ENCODE measurements around the gene SPAG16.

The SPAG16 gene

GRCh38 chr2:213411582-213412289 lies 127.5 kb downstream of the SPAG16 start:
- no peaks in the 10 kb centered on the region for H3K27me3 Mint-ChIP-seq
- no peak overlapping the region for H3K4me3 Mint-ChIP-seq
- no peak overlapping the region for H3K27ac Mint-ChIP-seq
- DNase-seq (no peak), ATAC-seq (no peak)
- no peaks in the 10 kb centered on the region for H3K9me3 Mint-ChIP-seq
- no peaks in the 10 kb centered on the region for H3K4me1 Mint-ChIP-seq

- ATAC-seq, result no peak
- H3K27ac Mint-ChIP-seq, result no peak overlapping the region
- no peak for DNase-seq
- no peaks in the 10 kb centered on the region for H3K9me3 Mint-ChIP-seq
- no peaks in the 10 kb centered on the region for H3K4me1 Mint-ChIP-seq
- no peak overlapping the region for H3K4me3 Mint-ChIP-seq
- H3K27me3 Mint-ChIP-seq, result no peaks in the 10 kb centered on the region
These were observed 130.8 kb downstream of the SPAG16 start for GRCh38 chr2:213415093-213415492.

DNA sequence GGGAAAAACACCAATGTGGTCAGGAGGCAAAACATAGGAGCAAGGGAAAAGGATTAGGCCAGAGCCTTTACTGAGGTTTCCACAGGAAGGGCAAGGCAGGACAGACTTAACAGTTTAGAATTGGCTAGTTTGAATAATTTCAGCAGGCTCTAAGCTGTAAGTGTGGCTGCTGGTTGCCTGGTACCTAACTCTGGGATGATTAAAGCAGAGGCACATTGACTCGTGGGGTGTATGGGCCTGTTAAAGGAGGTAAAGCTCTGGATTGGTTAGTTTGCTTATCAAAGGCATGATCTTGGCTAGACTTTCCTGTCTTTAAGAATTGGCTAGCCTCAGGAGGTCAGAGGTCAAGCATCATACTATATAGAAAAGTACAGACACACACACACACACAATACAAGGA lies 132.6 kb downstream of the SPAG16 start:
- H3K9me3 Mint-ChIP-seq, result no peaks in the 10 kb centered on the region
- DNase-seq, result no peak
- no peak overlapping the region for H3K27ac Mint-ChIP-seq
- H3K4me1 Mint-ChIP-seq, result no peaks in the 10 kb centered on the region
- no peaks in the 10 kb centered on the region for H3K27me3 Mint-ChIP-seq
- no peak overlapping the region for H3K4me3 Mint-ChIP-seq
- no peak for ATAC-seq

DNA sequence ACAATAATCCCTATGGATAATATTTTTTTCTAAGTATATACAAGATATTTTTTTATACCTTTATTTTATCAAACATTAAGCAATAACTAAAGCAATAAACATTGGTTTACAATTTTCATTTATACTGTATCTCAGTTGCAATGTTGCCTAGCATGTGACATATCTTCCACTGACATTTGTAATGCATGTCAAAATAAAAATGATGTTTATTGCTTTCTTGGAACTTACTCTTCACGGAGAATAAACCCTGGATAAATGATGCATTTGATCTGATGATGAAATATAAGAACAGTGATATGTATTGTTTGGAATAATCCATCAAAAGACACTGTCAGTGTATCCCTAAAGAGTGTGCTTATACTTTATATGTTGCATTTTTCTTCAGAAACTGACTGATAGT lies 135.7 kb downstream of the SPAG16 start:
- no peak for DNase-seq
- H3K27me3 Mint-ChIP-seq, result peaks cover 7% of the 10 kb centered on the region
- no peak overlapping the region for H3K4me3 Mint-ChIP-seq
- no peaks in the 10 kb centered on the region for H3K9me3 Mint-ChIP-seq
- H3K27ac Mint-ChIP-seq, result no peak overlapping the region
- no peaks in the 10 kb centered on the region for H3K4me1 Mint-ChIP-seq
- ATAC-seq, result no peak

GRCh38 chr2:213420828-213421385 lies 136.6 kb downstream of the SPAG16 start:
- Mint-ChIP-seq H3K9me3 (no peaks in the 10 kb centered on the region), H3K27me3 (peaks cover 7% of the 10 kb centered on the region), H3K27ac (peak overlapping the region in 1 of 2 donors; percentile 27), H3K4me3 (no peak overlapping the region), H3K4me1 (no peaks in the 10 kb centered on the region)
- ATAC-seq (peak; percentile 20), DNase-seq (no peak)

GRCh38 chr2:213422211-213422610 lies 137.9 kb downstream of the SPAG16 start:
- ATAC-seq, result peak; percentile 39
- Mint-ChIP-seq H3K27ac (no peak overlapping the region), H3K27me3 (peaks cover 7% of the 10 kb centered on the region), H3K4me1 (no peaks in the 10 kb centered on the region), H3K9me3 (no peaks in the 10 kb centered on the region), H3K4me3 (no peak overlapping the region)
- no peak for DNase-seq

DNA sequence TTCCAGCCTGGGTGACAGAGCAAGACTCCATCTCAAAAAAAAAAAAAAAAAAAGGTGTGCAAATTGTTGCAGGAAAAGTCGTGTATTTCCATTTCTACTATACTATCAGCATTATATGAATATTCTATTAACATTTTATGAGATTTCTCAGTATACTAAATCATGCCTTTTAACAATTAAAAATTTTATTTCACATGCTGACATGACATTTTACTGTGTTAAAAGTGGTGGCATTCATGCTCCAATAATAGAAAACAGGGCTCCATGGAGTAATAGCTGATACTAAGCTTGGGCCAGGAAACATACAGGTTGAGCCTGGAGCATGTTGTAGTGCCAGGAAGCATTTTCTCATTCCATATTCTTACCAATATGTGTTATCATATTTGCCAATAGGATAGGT lies 141.4 kb downstream of the SPAG16 start:
- ATAC-seq, result no peak
- peaks cover 7% of the 10 kb centered on the region for H3K27me3 Mint-ChIP-seq
- peaks cover 20 to 21% of the 10 kb centered on the region in 2 donors for H3K9me3 Mint-ChIP-seq
- no peak overlapping the region for H3K27ac Mint-ChIP-seq
- H3K4me3 Mint-ChIP-seq, result no peak overlapping the region
- DNase-seq, result no peak
- no peaks in the 10 kb centered on the region for H3K4me1 Mint-ChIP-seq

- Mint-ChIP-seq H3K4me3 (no peak overlapping the region), H3K4me1 (no peaks in the 10 kb centered on the region), H3K27me3 (no peaks in the 10 kb centered on the region), H3K27ac (no peak overlapping the region), H3K9me3 (peaks cover 32 to 39% of the 10 kb centered on the region in 2 donors)
- ATAC-seq (no peak), DNase-seq (no peak)
These were observed 145.3 kb downstream of the SPAG16 start for GRCh38 chr2:213429516-213429915.

DNA sequence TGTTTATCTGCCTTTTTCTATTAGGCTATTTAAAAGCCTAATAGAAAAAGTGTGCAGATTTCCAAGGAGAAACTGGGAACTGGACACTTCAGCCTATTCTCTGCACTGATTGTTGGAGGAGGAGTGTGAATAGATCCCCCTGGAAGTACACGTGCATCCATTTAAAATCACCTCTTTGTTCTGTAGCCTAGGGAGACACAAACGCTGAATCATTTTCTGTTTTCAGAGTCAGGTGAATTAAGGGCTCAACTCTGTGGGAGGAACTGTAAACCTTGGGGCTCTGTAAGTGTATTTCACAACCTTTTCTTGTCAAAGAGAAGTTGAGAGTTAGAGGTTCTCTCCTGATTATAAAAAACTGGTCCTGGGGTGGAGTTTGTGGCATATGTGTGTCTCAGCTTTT lies 159.7 kb downstream of the SPAG16 start:
- Mint-ChIP-seq H3K9me3 (peaks cover 5 to 17% of the 10 kb centered on the region in 2 donors), H3K4me3 (no peak overlapping the region)
- no peak for DNase-seq

GRCh38 chr2:213451542-213452239 lies 167.4 kb downstream of the SPAG16 start:
- H3K9me3 Mint-ChIP-seq, result peaks cover 10 to 17% of the 10 kb centered on the region in 2 donors
- no peak for ATAC-seq
- no peak overlapping the region for H3K27ac Mint-ChIP-seq
- no peak overlapping the region for H3K4me3 Mint-ChIP-seq
- no peaks in the 10 kb centered on the region for H3K27me3 Mint-ChIP-seq
- no peaks in the 10 kb centered on the region for H3K4me1 Mint-ChIP-seq
- no peak for DNase-seq

More for the DNA sequence above, 159.7 kb downstream of the SPAG16 start:
- Mint-ChIP-seq H3K27me3 (no peaks in the 10 kb centered on the region), H3K4me1 (no peaks in the 10 kb centered on the region), H3K27ac (no peak overlapping the region)
- no peak for ATAC-seq

DNA sequence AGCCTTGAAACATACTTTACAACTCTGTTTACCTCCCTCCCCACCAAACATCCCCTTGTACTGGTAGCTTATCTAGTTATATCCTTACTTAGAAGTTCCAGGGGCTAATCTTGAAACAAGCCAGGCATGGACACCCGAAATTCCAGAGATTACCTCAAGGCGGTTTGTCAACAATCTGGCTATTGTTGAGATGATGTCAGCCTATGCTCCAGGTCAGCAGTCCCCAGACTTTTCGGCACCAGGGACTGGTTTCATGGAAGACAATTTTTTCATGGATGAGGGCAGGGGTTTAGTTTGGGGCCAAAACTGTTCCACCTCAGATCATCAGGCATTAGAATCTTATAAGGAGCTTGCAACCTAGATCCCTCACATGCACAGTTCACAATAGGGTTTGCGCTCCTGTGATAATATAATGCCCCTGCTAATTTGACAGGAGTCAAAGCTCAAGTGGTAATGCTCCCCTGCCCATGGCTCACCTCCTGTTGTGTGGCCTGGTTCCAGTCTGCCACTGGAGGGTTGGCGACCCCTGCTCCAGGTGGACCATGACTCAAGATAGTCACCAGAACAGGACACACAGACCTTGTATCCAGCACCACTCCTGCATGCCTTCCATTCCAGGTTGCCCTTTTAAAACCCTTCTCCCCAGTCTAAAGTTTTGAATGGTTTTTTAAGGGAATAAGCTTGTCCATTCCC lies 171.2 kb downstream of the SPAG16 start:
- Mint-ChIP-seq H3K27ac (no peak overlapping the region), H3K9me3 (no peaks in the 10 kb centered on the region), H3K4me1 (no peaks in the 10 kb centered on the region), H3K27me3 (no peaks in the 10 kb centered on the region), H3K4me3 (no peak overlapping the region)
- ATAC-seq (no peak), DNase-seq (no peak)

DNA sequence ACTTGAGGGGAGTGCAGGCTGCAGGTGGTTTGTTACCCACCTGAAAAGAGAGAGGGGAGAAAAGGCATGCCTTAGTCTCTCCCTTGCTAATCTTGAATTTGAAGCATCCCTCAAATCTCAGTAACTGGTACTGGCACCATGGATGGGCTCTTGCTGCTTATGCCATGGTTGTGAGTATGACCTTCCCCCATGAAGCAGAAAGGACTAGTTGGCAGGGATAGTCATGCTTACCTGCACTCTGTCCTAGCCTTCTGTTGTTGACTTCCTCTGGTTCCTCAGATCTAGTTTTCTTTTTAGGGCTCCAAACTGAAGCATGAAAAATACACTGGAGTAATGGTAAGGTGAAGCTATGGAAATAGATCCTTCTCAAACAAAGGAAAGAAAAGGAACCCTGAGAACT lies 191.2 kb downstream of the SPAG16 start:
- DNase-seq, result no peak
- no peak overlapping the region for H3K27ac Mint-ChIP-seq
- no peaks in the 10 kb centered on the region for H3K4me1 Mint-ChIP-seq
- ATAC-seq, result no peak
- H3K4me3 Mint-ChIP-seq, result no peak overlapping the region
- H3K27me3 Mint-ChIP-seq, result no peaks in the 10 kb centered on the region
- peaks cover 23 to 42% of the 10 kb centered on the region in 2 donors for H3K9me3 Mint-ChIP-seq

DNA sequence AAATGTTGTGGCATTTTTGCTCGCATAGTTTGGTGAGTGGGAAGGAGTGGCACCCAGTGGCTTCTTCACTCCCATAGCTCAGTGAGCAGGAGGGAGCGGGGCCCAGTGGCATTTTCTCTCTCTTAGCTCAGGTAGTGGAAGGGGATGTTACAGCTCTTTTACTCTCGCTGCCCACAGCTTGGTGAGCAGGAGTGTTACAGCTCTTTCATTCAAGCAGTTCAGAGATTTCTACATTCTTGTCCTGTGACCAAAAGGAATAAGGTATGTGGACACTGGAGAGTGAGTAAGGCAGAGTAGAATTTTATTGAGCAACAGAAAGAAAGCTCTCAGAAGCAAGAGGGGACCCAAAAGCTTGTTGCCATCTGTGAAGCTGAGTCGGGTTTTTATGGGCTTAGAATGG lies 192.4 kb downstream of the SPAG16 start:
- Mint-ChIP-seq H3K27ac (no peak overlapping the region), H3K27me3 (no peaks in the 10 kb centered on the region), H3K4me3 (no peak overlapping the region), H3K9me3 (peaks cover 19 to 42% of the 10 kb centered on the region in 2 donors), H3K4me1 (no peaks in the 10 kb centered on the region)
- DNase-seq (no peak), ATAC-seq (no peak)

DNA sequence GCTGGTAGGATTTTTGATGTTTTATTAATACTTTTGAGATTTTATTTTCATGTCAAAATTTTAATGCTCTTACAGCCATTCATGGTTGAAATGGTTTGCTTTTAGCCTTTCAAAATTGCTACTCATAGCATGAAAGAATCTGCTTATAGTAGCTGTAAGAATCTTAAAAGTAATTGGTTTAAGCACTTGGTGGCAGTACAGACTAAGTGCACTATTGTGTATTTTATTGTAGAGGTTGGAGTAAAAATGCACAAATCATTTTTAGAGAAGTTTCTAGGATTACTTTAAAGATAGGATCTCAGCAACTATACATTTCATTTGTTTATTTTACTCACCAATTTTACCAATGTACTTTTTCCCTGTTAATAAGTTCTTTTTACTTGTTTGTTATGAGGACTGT lies 205.8 kb downstream of the SPAG16 start:
- Mint-ChIP-seq H3K9me3 (no peaks in the 10 kb centered on the region), H3K4me1 (no peaks in the 10 kb centered on the region), H3K4me3 (no peak overlapping the region), H3K27me3 (no peaks in the 10 kb centered on the region), H3K27ac (no peak overlapping the region)
- DNase-seq (no peak), ATAC-seq (no peak)

DNA sequence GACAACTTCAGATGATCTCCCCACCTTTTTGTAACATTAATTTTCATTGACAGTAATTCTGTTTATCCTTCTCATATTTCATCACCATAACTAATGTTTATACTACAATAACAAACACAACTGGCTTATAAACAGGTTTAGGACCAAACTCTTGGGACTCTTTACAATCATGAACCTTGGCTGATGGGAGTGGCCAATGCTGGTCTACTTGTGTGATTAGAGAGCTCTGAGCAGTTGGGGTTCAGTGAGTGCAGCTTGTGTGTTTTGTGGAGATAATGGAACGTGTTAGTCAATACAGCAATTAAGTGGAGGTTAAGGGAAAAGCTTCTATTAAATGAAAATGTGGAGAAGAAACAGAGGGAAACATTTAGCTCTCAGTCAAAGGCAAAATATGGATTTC lies 207.1 kb downstream of the SPAG16 start:
- no peak for ATAC-seq
- H3K4me1 Mint-ChIP-seq, result no peaks in the 10 kb centered on the region
- DNase-seq, result no peak
- H3K4me3 Mint-ChIP-seq, result no peak overlapping the region
- H3K27ac Mint-ChIP-seq, result no peak overlapping the region
- H3K27me3 Mint-ChIP-seq, result no peaks in the 10 kb centered on the region
- no peaks in the 10 kb centered on the region for H3K9me3 Mint-ChIP-seq

- ATAC-seq (no peak), DNase-seq (no peak)
- H3K4me1 Mint-ChIP-seq, result no peaks in the 10 kb centered on the region
- H3K9me3 Mint-ChIP-seq, result no peaks in the 10 kb centered on the region
- H3K27ac Mint-ChIP-seq, result no peak overlapping the region
- H3K4me3 Mint-ChIP-seq, result no peak overlapping the region
- no peaks in the 10 kb centered on the region for H3K27me3 Mint-ChIP-seq
These were observed 212.0 kb downstream of the SPAG16 start for GRCh38 chr2:213496226-213496625.
